ENCODE data around the gene CLIC4.
"Not testable (repeated sequence)": the region's sequence is repeated elsewhere in the genome, so short reads cannot be mapped to it uniquely, and the experiment has no call there.

Gene CLIC4

DNA sequence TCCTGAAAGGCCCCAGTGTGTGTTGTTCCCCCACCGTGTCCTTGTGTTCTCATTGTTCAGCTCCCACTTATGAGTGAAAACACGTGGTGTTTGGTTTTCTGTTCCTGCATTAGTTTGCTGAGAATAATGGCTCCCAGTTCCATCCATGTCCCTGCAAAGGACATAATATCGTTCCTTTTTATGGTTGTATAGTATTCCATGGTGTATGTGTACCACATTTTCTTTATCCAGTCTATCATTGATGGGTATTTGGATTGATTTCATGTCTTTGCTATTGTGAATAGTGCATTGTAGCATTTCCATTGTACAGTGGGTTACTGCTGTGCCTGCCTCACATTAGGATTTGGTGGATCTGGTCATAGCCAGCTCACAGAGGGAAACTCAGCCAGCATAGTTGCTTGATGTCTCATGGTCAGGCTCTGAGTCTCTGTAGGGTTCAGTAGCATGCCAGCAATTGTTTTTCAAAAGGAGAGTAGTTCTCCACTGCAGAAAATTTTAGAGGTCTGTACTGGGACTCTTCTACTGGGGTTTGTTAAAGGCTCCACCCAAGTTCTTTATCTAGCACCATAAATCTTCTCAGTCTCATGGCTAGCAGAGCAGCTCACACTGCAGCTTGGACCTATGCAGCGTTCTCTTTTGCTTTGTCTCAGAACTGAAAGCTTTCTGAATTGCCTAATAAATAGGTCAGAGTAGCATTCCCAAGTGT, 143.9 kb downstream of the CLIC4 start:
- TF ChIP-seq, protein P1, sequence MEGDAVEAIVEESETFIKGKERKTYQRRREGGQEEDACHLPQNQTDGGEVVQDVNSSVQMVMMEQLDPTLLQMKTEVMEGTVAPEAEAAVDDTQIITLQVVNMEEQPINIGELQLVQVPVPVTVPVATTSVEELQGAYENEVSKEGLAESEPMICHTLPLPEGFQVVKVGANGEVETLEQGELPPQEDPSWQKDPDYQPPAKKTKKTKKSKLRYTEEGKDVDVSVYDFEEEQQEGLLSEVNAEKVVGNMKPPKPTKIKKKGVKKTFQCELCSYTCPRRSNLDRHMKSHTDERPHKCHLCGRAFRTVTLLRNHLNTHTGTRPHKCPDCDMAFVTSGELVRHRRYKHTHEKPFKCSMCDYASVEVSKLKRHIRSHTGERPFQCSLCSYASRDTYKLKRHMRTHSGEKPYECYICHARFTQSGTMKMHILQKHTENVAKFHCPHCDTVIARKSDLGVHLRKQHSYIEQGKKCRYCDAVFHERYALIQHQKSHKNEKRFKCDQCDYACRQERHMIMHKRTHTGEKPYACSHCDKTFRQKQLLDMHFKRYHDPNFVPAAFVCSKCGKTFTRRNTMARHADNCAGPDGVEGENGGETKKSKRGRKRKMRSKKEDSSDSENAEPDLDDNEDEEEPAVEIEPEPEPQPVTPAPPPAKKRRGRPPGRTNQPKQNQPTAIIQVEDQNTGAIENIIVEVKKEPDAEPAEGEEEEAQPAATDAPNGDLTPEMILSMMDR (IDR thresholded peaks at IDR 0.05; ENCODE audit: borderline replicate concordance, control extremely low read depth, extremely low read depth, insufficient read depth, missing control alignments): no peak
- DNase-seq (ENCODE audit: low spot score): no peak
- in situ Hi-C loops (cut with MboI; ENCODE audit: low sequenced_read_pairs, unreplicated experiment): no loop called here

DNA sequence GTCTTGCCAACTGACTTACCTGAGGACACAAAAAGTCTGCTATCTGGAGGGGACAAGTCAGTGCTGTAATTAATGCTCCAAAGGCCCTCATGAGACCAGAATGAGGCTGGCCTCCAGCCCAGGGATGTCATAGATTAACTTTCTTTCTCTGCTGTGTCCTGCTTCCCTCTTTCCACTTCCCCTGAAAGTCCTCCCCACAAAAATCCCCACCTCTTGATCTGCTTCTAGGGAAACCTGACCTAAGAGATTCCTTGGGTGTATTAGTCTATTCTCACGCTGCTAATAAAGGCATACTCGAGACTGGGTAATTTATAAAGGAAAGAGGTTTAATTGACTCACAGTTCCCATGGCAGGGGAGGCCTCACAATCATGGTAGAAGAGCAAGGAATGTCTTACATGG, 145.6 kb downstream of the CLIC4 start:
- in situ Hi-C loops (cut with MboI; ENCODE audit: low sequenced_read_pairs, unreplicated experiment): no loop called here
- TF ChIP-seq, protein P1 (IDR thresholded peaks at IDR 0.05; ENCODE audit: borderline replicate concordance, control extremely low read depth, extremely low read depth, insufficient read depth, missing control alignments): no peak

GRCh38 chr1:24891367-24891766, 146.1 kb downstream of the CLIC4 start:
- DNase-seq (ENCODE audit: low spot score); in situ Hi-C loops (cut with MboI; ENCODE audit: low sequenced_read_pairs, unreplicated experiment): not testable (repeated sequence)

More for the DNA sequence above, 145.6 kb downstream of the CLIC4 start:
- DNase-seq (ENCODE audit: low spot score): no peak

- in situ Hi-C loops (cut with MboI; ENCODE audit: low sequenced_read_pairs, unreplicated experiment): no loop called here
- TF ChIP-seq, protein P1 (IDR thresholded peaks at IDR 0.05; ENCODE audit: borderline replicate concordance, control extremely low read depth, extremely low read depth, insufficient read depth, missing control alignments): no peak
- DNase-seq (ENCODE audit: low spot score): no peak
Measured at GRCh38 chr1:24892188-24893153, 147.2 kb downstream of the CLIC4 start.

- no peak for DNase-seq (ENCODE audit: low spot score)
- in situ Hi-C loops (cut with MboI; ENCODE audit: low sequenced_read_pairs, unreplicated experiment): no loop called here
- TF ChIP-seq, protein P1 (IDR thresholded peaks at IDR 0.05; ENCODE audit: borderline replicate concordance, control extremely low read depth, extremely low read depth, insufficient read depth, missing control alignments): no peak
Measured at GRCh38 chr1:24893431-24893830, 148.2 kb downstream of the CLIC4 start.
